GM04504 (cell line): ENCODE measurements around the gene CDC37.
A peak's percentile ranks its signal among the peaks of the same experiment; 100 is the strongest.

Experiments used
- DNase-seq: peaks from one replicate; pipeline ENCODE4 v3.0.0-alpha.2; 2012; ENCODE audit warnings: low read depth

The CDC37 gene

DNA sequence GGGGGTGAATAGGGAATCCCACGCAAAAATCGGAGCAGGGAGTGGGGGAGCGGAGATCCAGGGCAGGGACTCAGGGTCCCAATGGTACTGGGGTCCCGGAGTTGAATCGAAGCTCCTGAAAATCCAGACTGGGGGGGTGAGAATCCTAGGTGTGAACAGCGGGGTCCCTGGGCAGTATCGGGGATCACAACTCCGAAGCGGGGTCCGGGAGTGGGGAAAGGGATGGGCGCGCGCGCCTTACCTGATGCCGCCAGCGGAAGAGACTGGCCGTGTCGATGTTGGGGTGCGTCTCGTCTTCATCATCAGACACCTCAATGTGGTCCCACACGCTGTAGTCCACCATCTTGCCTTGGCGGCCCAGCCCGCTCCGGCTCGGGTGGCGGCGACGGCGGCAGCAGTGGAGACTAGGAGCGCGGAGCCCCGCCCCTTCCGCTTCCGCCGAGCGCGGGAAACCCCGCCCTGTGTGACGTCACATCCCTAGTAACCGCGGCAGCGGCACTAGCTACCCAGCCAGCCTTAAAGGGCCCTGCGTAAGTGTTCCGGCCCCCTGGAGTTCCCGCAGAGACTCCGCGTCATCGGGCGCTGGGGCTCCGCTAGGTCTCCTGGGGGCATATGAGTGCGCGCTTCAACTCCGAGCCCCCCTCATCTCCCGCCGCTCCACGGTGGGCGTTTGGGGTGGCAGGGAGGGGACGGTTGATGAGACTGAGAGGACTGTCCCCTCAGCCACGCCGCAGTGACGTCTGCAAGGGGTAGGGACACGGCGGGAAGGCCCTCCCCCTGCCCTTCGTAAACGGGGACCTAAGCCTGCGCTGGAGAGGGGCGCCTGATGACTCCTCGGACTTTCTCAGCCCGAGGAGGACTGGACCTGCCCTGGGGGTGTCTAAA is at the start of gene CDC37:
Gene CDC37, minus strand, starts transcription at position 406 of the 885 bp plus-strand sequence. Its CDS starts 63 bp downstream, at position 343.
- peak; percentile 89 for DNase-seq

DNA sequence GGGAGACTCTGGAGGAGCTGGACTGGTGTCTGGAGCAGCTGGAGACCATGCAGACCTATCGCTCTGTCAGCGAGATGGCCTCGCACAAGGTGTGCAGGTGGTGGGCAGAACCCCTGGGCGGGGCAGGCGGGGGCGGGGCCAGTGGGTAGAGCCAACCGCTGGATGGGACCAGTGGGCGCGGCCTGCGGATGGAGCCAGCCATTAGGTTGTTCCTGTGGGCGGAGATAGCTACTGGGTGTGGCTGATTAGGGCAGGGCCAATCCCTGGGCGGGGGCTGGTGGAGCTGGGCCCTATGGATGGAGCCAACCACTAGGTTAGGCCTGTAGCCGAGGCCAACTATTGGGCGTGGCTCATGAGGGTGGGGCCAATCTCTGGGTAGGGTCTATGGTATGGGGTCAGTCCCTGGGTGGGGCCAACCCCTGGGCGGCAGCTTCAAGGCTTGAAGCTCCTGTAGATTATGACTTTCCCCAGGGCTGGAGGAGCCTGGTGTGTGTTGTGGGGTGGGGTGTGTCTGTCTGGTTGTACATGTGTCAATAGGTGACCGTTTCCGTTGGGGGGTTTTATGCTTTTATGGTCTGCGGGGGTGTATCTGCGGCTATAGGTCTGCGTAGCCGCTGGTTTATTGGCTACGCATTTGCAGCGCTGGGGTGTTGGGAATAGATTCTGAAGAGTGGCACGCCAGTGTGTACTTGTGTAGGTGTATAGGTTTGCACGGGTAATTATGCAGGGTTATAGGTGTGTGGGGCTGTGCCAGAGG is 47.7 kb upstream of the CDC37 start:
- DNase-seq, result no peak

DNA sequence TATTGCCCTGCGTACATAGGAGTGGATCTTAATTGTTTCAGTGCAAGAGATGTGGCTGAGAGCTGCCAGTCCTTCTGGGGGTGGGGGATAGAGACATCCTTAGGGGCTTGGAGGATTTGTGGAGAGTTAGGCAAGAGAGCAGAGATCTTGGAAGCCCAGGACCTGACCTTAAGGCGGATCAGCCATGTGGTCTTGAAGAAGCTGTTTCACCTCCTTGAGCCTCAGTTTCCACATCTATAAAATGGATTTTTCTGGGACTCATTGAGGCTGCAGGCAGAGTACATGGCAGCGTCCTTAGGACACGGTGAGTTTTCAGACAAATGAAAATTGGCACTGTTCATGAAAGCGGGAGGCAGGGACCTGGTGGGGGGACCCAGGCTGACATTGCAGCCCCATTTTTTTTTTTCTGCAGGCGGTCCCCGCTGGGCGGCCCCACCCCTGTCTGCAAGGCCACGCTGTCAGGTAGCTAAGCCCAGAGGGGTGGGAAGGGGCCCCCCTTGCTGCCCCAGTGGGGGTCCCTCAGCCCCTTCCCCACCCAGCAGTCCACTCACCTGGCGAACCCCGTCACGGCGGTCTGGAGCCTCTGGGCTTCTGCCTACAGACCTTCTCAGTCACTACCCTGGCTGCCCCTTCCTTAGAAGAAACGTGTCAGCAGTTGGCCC is 47.0 kb upstream of the CDC37 start:
- no peak for DNase-seq

DNA sequence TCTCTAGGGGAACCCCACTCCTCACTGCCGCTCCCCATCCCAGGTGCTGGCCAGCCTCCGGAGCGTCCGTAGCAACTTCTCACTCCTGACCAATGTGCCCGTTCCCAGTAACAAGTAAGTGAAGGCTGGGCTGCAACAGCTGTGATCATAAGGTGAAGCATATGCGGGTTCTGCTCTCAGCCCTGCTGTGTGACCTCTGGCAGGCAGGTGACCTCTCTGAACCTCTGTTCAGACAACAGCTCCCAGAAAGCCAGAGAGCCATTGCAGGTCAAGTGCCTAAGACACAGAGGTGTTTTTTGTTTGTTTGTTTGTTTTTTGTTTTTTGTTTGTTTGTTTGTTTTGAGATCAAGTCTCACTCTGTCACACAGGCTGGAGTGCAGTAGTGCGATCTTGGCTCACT is 45.7 kb upstream of the CDC37 start:
- DNase-seq, result no peak

DNA sequence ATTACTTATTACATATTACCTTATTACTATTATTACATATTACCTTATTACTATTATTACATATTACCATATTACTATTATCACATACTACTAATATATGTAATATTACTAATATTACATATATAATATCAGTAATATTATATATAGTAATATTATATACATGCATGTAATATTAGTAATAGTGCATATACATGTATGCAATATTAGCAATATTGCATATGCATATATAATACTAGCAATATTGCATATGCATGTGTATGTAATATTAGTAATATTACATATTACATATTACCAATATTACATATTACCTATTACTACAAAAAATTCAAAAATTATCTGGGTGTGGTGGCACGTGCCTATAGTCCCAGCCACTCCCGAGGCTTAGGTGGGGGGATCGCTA is 39.4 kb upstream of the CDC37 start:
- no peak for DNase-seq

DNA sequence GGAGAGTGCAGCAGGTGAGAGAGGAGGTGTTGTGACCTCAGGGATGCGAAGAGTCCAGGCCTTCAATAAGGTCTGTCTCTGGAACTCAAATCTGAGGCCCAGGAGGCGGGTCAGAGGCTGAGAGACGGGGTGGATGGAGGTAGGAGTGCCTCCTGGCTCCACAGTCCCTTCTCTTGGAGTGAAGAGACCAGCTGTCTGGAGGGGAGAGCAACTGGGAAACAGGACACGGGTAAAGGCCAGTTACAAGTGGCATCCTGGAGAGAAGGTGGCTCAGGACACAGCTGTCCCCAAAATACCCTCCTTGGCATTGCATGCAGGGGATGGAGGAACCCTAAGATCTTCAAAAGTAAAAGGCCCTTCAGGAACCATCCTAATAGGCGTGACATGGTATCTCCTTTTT is 36.2 kb upstream of the CDC37 start:
- no peak for DNase-seq

DNA sequence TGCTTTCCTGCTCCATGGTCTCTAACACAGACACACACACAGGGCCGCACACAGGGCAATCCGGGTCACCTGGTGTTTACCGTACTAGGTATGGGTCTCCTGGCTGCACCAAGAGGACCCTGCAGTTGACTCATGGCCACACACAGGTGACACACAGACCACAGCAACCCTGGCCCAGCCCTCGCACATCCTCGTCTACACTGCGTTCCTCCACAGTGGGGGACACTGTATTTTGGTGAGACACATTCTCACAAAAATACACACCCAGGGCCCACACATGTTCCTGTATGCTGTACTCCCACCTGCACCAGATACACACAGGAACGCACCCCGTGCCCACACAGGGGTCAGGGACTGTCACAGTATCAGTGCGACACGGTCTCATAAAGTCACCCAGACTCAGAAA is 29.8 kb upstream of the CDC37 start:
- DNase-seq, result no peak

DNA sequence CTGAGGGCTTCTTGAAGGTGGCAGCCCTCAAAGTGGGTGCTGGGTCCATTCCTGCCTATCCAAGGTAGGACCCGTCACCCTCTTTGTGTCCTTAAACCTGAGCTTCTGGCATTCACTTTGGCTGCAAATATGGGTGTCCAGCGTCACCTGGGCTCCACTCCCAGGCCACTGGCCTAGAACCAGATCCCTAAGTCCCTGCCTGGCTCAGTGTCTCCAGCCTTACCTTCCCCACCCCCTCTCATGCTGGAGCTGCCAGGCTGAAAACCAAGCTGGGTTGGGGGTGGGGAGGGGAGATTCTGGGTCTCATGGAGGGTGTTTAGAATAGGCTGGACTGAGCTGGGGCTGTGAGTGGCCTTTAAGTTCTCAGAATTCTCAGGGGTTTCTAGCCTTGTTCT is 29.4 kb upstream of the CDC37 start:
- no peak for DNase-seq

DNA sequence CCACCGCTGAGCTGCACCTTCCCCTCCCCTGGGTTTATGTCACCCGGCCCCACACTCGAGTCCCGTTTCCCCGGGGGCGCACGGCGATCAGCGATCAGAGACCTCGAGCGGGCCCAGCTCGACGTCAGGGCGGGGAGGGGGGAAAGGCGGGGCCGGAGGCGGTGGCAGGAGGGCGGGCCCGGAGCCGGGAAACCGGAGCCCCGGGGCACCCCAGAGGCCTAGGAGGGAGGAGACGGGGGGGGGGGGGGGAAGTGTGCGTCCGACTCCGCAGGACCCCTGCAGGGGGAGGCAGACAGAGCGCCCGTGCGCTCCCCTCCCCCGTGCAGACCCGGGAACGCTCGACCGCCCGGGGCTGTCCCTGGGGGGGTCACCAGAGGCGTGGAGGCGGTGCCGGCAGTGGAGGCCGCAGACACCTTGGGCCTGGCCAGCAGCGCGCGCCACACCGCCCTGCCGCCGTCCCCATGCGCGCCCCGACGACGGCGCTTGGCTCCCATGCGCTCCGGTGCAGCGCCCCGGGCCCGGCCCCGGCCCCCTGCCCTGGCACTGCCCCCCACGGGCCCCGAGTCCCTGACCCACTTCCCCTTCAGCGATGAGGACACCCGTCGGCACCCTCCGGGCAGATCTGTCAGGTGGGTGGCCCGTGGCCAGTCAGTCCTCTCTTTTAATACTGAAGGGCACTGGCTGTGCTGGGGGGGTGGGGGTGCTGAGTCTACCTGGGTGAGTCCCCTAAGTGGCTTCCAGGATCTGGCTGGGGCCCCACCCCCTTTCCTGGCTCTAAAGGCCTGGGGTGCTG is 28.8 kb upstream of the CDC37 start:
- DNase-seq, result peak; percentile 21

DNA sequence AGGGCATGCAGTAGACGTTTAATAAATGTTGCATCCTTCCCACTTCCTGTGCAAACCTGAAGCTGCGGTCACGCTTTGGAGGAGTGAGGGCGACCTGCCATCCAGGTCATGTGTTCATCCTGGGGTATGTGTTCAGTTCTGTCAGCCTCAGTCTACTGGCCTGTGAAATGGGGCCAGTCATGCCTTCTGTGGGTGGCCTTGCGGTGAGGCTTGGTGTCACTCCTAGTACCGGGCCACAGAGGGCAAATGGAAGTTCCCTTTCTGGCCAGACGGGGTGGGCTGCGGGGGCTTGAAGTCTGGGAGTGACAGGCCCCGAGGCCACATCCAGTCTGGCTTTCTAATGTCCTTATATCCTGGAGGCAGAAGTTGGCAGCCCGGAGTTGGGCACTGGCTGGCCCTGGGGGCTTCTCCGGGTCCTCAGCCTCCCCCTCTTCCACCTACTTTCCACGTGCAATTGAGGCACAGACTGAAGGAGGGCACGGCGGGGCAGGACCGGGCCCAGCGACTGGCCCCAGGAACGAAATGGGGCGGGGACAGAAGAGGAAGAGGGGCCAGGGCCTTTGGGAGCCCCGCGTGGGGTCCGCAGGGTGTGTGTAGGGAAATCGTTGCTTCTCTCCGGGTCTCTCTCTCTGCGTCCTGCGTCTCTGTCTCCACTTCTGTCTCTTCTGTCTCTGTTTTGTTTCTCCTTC is 28.1 kb upstream of the CDC37 start:
- DNase-seq, result no peak

DNA sequence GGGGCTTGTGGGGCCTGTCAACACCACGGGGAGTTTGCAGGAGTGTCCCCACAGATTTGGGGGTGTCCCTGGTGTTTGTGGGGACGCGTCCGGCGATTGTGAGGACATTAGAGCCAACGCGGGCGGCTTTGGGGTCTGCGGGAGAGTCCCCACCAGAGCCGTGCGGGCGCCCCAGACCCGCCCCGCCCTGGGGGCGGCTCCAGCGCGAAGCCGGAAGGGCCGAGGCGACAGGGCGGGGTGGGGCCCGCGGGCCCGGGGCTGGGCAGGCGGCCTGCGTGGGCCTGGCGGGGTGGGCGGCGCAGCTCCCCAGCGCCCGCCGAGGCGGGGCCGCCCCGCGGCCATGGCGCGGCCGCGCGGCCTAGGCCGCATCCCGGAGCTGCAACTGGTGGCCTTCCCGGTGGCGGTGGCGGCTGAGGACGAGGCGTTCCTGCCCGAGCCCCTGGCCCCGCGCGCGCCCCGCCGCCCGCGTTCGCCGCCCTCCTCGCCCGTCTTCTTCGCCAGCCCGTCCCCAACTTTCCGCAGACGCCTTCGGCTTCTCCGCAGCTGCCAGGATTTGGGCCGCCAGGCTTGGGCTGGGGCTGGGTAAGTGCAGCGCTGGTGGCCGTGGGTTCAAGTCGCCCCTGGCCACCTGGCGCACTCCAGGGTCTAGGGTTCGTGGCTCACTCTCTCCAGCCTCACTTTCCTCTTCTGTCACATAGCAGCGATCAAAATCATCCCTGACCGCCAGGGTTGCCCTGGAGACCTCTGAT is 27.3 kb upstream of the CDC37 start:
- DNase-seq, result peak; percentile 23

DNA sequence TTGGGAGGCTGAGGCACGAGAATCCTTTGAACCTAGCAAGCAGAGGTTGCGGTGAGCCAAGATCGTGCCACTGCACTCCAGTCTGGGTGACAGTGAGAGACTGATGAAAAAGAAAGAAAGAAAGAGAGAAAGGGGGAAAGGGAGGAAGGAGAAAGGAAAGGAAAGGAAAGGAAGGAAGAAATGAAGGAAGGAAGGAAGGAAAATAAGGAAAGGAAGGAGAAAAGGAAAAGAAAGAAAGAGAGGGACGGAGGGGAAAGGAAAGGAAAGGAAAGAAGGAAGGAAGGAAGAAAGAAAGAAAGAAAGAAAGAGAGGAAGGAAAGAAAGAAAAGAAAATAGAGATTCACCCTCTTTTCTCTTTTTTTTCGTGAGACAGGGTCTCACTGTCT is 25.6 kb upstream of the CDC37 start:
- no peak for DNase-seq

DNA sequence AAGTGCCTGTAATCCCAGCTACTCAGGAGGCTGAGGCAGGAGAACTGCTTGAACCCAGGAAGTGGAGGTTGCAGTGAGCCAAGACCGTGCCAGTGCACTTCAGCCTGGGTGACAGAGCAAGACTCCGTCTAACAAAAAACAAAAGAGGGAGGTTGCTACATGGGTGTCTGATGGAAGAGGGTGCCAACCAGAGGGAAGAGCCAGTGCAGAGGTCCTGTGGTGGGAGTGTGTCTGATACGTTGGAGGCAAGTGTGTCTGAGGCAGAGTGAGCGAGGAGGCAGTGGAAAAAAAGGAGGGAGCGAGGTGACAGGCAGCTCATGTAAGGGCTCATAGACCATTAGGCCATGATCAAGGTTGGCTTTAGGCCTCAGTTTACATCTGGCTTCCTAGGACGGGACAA is 23.8 kb upstream of the CDC37 start:
- no peak for DNase-seq

DNA sequence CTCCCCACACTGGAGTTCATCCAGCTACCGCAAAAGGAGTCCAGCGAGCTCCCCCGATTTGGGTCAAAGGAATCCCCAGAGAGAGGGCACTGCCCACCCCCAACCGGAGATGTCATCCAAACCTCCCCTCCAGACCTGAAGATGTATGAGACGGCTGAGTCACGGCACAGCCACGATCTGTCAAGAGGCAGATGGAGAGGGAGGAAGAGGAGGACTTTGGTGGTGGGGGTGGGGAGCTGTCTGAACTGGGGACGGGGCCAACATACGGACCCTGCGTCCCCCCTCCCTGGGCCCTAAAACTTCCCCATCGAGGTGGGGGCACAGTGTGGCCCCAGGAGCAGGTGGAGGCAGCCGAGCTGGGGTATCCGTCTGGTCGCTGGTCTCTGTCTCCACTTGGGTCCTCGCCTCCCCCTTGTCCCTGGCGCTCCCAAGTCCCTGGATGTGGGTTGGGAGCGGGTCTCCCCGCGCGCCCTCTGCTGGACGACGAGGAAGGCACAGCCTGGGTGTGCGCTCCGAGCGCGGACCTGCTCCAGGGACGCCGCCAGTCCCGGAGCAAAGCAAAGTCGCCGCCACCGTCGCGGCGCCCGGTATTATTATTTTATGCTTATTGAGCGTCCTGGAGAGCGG is 20.8 kb upstream of the CDC37 start:
- DNase-seq, result peak; percentile 38

DNA sequence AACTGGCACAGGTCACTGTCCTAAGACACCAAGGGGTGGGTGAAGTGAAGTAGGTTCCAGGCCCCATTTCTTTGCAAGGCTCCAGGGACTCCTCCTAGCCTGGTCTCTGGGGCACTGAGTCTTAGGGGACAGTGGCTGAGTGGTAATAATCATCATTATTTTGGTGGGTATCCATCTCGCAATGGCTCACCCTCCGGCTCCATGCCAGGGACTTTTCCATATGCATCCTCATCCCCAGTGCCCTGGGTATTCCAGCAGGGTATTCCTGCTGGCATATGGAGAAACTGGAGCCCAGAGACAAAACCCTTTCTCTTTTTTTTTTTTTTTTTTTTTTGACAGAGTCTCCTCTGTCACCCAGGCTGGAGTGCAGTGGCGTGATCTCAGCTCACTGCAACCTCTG is 19.5 kb upstream of the CDC37 start:
- DNase-seq, result no peak

DNA sequence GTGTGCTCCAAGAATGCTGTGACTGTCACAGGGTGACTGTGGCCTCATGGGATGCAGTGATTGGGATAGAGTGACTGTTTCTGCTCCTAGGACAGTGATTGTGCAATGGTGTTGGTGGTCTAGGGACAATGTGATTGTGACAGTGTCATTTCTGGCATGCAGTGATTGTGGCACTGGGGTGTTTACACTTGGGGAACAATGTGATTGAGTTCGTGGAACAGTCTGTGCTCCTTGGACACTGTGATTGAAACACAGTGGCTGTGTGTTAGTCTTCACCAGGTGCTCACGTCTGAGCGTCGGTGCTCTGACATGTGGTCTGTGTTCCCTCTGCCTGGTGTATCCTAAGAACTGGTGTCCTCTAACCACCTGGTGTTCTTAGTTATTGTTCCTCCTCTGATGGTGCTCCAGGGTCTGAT is 18.7 kb upstream of the CDC37 start:
- no peak for DNase-seq

DNA sequence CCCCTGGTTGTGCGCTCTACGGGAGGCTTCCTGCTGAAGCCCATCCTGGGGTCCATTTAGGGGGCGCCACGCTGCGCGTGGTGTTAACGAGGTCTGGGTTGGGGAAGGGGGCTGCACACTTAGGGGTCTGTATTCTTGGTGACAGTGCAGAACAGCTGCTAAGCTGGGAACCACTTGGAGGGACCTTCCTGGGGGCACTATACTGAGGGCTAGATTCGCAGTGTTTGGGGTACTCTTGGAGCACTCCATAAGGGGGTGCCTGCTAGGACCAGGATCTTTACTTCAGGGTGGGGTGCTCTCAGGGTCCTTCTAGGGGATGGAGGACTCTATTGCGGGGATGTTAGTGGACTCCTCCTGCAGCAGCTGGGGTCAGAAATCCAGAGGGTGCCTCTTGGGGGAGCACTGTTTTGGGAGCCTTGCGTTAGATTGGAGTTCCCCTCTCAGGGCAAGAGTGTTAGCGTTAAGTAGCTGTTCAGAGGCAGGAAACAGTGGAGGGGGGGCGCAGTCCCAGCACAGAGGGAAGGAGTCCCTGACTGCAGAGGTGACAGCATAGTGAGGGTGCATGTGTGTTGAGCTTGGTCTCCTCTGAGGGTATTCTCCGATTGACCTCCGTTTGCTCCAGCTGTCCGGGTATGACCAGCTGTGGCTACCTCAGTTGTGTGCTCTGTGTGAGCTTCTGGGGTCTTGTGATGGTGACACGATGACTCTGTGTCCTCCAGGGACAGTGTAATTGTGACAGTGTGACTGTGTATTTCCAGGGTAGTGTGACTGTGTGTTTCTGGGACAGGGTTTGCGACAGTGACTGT is 18.1 kb upstream of the CDC37 start:
- no peak for DNase-seq

DNA sequence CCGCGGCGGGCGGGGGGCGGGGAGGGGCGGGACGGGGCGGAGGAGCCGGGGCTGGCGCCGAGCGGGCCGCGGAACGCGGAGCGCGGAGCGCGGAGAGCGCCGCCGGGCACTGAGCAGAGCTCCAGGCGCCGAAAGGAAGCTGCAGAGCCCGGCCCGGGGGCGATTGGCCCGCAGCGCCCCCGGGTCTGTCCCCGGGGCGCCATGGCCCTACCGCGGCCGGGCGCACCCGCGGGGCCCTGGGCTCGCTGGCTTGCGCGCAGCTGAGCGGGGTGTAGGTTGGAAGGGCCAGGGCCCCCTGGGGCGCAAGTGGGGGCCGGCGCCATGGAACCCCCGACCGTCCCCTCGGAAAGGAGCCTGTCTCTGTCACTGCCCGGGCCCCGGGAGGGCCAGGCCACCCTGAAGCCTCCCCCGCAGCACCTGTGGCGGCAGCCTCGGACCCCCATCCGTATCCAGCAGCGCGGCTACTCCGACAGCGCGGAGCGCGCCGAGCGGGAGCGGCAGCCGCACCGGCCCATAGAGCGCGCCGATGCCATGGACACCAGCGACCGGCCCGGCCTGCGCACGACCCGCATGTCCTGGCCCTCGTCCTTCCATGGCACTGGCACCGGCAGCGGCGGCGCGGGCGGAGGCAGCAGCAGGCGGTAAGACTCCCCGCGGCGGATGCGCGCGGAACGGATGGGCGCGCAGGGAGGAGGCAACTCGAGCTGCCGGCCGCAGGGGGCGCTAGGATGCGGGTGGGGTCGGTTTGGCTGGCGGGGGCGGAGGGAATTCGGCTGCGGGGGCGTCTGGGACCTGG is 17.3 kb upstream of the CDC37 start, which contains the start of gene PDE4A:
Gene PDE4A, plus strand, starts transcription at position 95 of the 796 bp plus-strand sequence. Its CDS starts 227 bp downstream, at position 322.
- DNase-seq, result no peak
